ENCODE measurements around the gene SPATA32. TPM values are rescaled to one million over a fixed set of nuclear protein-coding genes. Genes with fewer than 3 reads are reported as not detected.
A peak's percentile ranks its signal among the peaks of the same experiment; 100 is the strongest.

Gene SPATA32
- total RNA-seq, 1 donor from 2014 or later, result not detected

DNA sequence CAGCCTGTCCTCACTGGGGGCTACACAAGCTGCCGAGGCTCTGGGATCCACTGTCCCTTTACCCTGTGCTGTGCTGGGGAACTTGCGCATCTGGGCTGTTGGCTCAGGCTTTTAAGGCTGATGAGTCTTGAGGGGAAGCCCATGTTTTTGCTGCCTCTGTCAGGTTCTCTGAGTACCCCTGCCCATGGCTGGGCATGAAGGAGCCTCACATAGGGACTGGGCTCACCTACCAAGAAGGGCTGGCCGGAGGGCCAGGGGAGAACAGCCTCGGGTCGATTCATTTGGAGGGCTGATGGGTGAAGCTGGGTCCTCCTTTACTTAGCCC, 25.6 kb downstream of the SPATA32 start:
- intact Hi-C loops (cut with DNase I), result no loop called here
- peaks cover 6% of the 10 kb centered on the region for H3K27me3 ChIP-seq

GRCh38 chr17:45235416-45236281, 26.2 kb downstream of the SPATA32 start:
- Histone ChIP-seq H3K9me3 (no peaks in the 10 kb centered on the region), H3K4me3 (no peak overlapping the region), H3K4me1 (no peaks in the 10 kb centered on the region), H3K36me3 (no peaks in the 10 kb centered on the region), H3K27ac (no peak overlapping the region), H3K27me3 (no peaks in the 10 kb centered on the region)
- peak; percentile 49 to 68 (median 62) for TF ChIP-seq CTCF (IDR thresholded peaks at IDR 0.05)
- peak in 1 of 2 donors; percentile 84 for DNase-seq (ENCODE audit: low spot score in 2 of 2)
- intact Hi-C loops (cut with DNase I), result loop anchor here (1.0 kb wide), 1 partner anchor 16 kb away; no protein-coding TSS in a partner anchor

More for the DNA sequence above, 25.6 kb downstream of the SPATA32 start:
- Histone ChIP-seq H3K4me1 (peaks cover 3 to 4% of the 10 kb centered on the region in 2 donors), H3K4me3 (no peak overlapping the region), H3K27ac (no peak overlapping the region), H3K36me3 (no peaks in the 10 kb centered on the region), H3K9me3 (no peaks in the 10 kb centered on the region)
- no peak for TF ChIP-seq CTCF (IDR thresholded peaks at IDR 0.05)
- no peak for DNase-seq (ENCODE audit: low spot score in 2 of 2)

- Histone ChIP-seq H3K36me3 (no peaks in the 10 kb centered on the region), H3K9me3 (no peaks in the 10 kb centered on the region), H3K4me1 (no peaks in the 10 kb centered on the region), H3K4me3 (no peak overlapping the region), H3K27ac (no peak overlapping the region), H3K27me3 (no peaks in the 10 kb centered on the region)
- no peak for DNase-seq (ENCODE audit: low spot score in 2 of 2)
- intact Hi-C loops (cut with DNase I), result loop anchor here (1.0 kb wide), 1 partner anchor 16 kb away; no protein-coding TSS in a partner anchor
- no peak for TF ChIP-seq CTCF (IDR thresholded peaks at IDR 0.05)
Measured at GRCh38 chr17:45234641-45235415, 27.1 kb downstream of the SPATA32 start.

DNA sequence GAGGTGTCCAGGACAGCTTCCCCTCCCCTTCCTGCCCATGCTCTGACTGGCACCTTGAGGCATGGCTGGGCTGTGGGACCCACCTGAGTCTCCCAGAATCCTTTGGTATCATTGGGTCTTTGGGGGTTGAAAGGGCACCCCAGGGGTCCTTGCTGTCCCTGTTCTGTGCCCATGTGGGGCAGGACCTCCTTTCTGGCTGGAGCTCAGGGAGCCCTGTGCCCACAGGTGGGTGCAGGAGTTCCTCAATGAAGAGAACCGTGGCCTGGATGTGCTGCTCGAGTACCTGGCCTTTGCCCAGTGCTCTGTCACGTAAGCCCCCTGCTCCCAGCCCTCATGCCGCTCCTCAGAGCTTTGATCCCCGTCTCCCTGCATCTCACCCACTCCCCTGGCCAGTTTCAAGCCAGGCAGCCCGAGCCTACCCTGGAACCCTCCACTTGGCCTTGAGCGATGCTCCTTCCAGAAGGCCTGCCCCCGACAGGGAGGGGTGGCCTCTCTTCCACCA, 28.4 kb downstream of the SPATA32 start:
- TF ChIP-seq CTCF (IDR thresholded peaks at IDR 0.05), result no peak

GRCh38 chr17:45232514-45233422, 29.1 kb downstream of the SPATA32 start:
- no peak for DNase-seq (ENCODE audit: low spot score in 2 of 2)
- no peaks in the 10 kb centered on the region for H3K36me3 ChIP-seq
- H3K27ac ChIP-seq, result no peak overlapping the region
- no peak for TF ChIP-seq CTCF (IDR thresholded peaks at IDR 0.05)
- intact Hi-C loops (cut with DNase I), result no loop called here
- H3K9me3 ChIP-seq, result no peaks in the 10 kb centered on the region
- H3K4me3 ChIP-seq, result no peak overlapping the region
- peaks cover 0 to 2% of the 10 kb centered on the region in 2 donors for H3K4me1 ChIP-seq
- H3K27me3 ChIP-seq, result no peaks in the 10 kb centered on the region

More for the DNA sequence above, 28.4 kb downstream of the SPATA32 start:
- no peaks in the 10 kb centered on the region for H3K4me1 ChIP-seq
- no peaks in the 10 kb centered on the region for H3K9me3 ChIP-seq
- no peak for DNase-seq (ENCODE audit: low spot score in 2 of 2)
- intact Hi-C loops (cut with DNase I), result no loop called here
- no peak overlapping the region for H3K4me3 ChIP-seq
- no peak overlapping the region for H3K27ac ChIP-seq
- H3K27me3 ChIP-seq, result no peaks in the 10 kb centered on the region
- H3K36me3 ChIP-seq, result no peaks in the 10 kb centered on the region
